K562 (cell line): ENCODE measurements around the gene SEMA3A. TPM values are rescaled to one million over a fixed set of nuclear protein-coding genes. Genes with fewer than 3 reads are reported as not detected.

Source experiments
- ATAC-seq: fragments of 200-7000 bp; cut with Tn5 transposase; 3 replicates; pipeline ENCODE4 v1.9.1; 2020; ENCODE audit warnings: moderate library complexity
- BruUV-seq: library from RNA; stranded (reverse); fragments of 400-500 nt; replicated peaks from 2 replicates; lab custom pipeline; 2021; lab: Mats Ljungman, UMichigan
- CTCF ChIA-PET: fragments of 300-600 bp; formaldehyde crosslinking; extraction: SDS; loops from one replicate; lab custom pipeline; 2021; ENCODE audit warnings: low intra/inter-chr PET ratio; lab: Yijun Ruan, JAX
- POLR2A ChIA-PET: fragments of 300-600, 350-650 bp; sonication (Branson Sonifier 250); formaldehyde crosslinking; extraction: SDS; loops from one replicate; lab custom pipeline; 2021; ENCODE audit warnings: antibody characterized with exemption, inconsistent platforms; lab: Yijun Ruan, JAX
- DNase-seq, 4 experiments: peaks; one replicate each; pipeline versions ENCODE4 v3.0.0 to v3.0.0-alpha.2; 2011 to 2018; ENCODE audit warnings: low spot score in 3 of 4, mixed read lengths in 3 of 4; ENCODE audit errors: extremely low read depth in 1 of 4
- FAIRE-seq: peaks from 2 replicates; lab custom pipeline; 2011; peaks lifted over from hg19 to GRCh38; lab: Jason Lieb, UNC
- H2AFZ ChIP-seq: 2 replicates; pipeline ENCODE4 v1.6.0; 2011; ENCODE audit warnings: low read depth, low read length, control low read depth, inconsistent platforms
- H3K27ac ChIP-seq: fragments of 200-600 bp; 3 replicates; pipeline ENCODE4 v1.8.0; 2011; ENCODE audit warnings: low read depth, mild to moderate bottlenecking, control low read depth, inconsistent platforms, low read length, moderate library complexity, mixed read lengths; ENCODE audit errors: extremely low read depth
- H3K27me3 ChIP-seq, 2 experiments: fragments of 300-600 bp in 1 of 2; 2 replicates in 1 of 2; 3 replicates in 1 of 2; pipeline versions ENCODE4 v1.6.0 to v1.8.0; 2011; ENCODE audit warnings: inconsistent platforms in 2 of 2, low read length in 2 of 2, mild to moderate bottlenecking in 1 of 2, mixed read lengths in 1 of 2, moderate library complexity in 1 of 2; ENCODE audit not compliant: control insufficient read depth in 2 of 2, insufficient read depth in 2 of 2
- H3K36me3 ChIP-seq: fragments of 300-600 bp; 3 replicates; pipeline ENCODE4 v1.8.0; 2011; ENCODE audit warnings: mild to moderate bottlenecking, low read length, inconsistent platforms; ENCODE audit not compliant: control insufficient read depth, insufficient read depth
- H3K4me1 ChIP-seq, 2 experiments: fragments of 200-600 bp in 1 of 2; replicated peaks in 1 of 2; 2 replicates in 1 of 2; 3 replicates in 1 of 2; pipeline versions ENCODE4 v1.5.1 to v1.8.0; 2011; ENCODE audit warnings: inconsistent platforms in 2 of 2, low read length in 2 of 2, mild to moderate bottlenecking in 1 of 2, mixed read lengths in 1 of 2, moderate library complexity in 1 of 2; ENCODE audit not compliant: control insufficient read depth in 2 of 2, insufficient read depth in 2 of 2
- H3K4me2 ChIP-seq: 2 replicates; pipeline ENCODE4 v1.6.1; 2011; ENCODE audit warnings: low read length, control low read depth, inconsistent platforms, mixed read lengths; ENCODE audit not compliant: insufficient read depth
- H3K4me3 ChIP-seq: fragments of 200-600 bp; sonication (generic), shearing (Covaris generic); 2 replicates; pipeline ENCODE4 v1.5.1; 2016; ENCODE audit warnings: control low read depth, inconsistent platforms
- H3K79me2 ChIP-seq: fragments of 200-600 bp; 3 replicates; pipeline ENCODE4 v1.8.0; 2011; ENCODE audit warnings: low read length, inconsistent platforms; ENCODE audit not compliant: control insufficient read depth, insufficient read depth
- H3K9ac ChIP-seq, 2 experiments: 2 replicates each; pipeline versions ENCODE4 v1.6.0 to v1.6.1; 2011; ENCODE audit warnings: low read depth in 2 of 2, low read length in 2 of 2, control low read depth in 1 of 2, inconsistent platforms in 1 of 2, mild to moderate bottlenecking in 1 of 2, mixed read lengths in 1 of 2; ENCODE audit not compliant: insufficient read depth in 1 of 2
- H3K9me1 ChIP-seq: one replicate; pipeline ENCODE4 v1.6.0; 2011; ENCODE audit warnings: inconsistent platforms, mild to moderate bottlenecking, low read length, moderate library complexity; ENCODE audit not compliant: control insufficient read depth, insufficient read depth
- H3K9me3 ChIP-seq: replicated peaks from 2 replicates; pipeline ENCODE4 v1.5.1; 2011; ENCODE audit warnings: low read depth, low read length, inconsistent platforms; ENCODE audit not compliant: control insufficient read depth, insufficient read depth
- H4K20me1 ChIP-seq: replicated peaks from 2 replicates; pipeline ENCODE4 v1.6.1; 2011; ENCODE audit warnings: low read length, inconsistent platforms, mixed read lengths; ENCODE audit not compliant: control insufficient read depth, insufficient read depth
- ARID4B ChIP-seq: sonication (generic); formaldehyde crosslinking; IDR thresholded peaks from 2 replicates; pipeline ENCODE4 v1.8.0; 2022; ENCODE audit warnings: mild to moderate bottlenecking, missing genetic modification reagents
- BRCA1 ChIP-seq, 2 experiments: fragments of 450-650 bp in 1 of 2; sonication (generic) in 1 of 2; formaldehyde crosslinking in 1 of 2; IDR thresholded peaks; 2 replicates each; pipeline versions ENCODE4 v1.5.0 to v1.6.1; 2017 to 2020; ENCODE audit warnings: mild to moderate bottlenecking in 1 of 2, missing genetic modification reagents in 1 of 2
- ESRRA ChIP-seq: fragments of 450-650 bp; IDR thresholded peaks from 2 replicates; pipeline ENCODE4 v1.6.1; 2014; ENCODE audit warnings: low read depth, mild to moderate bottlenecking, moderate library complexity, borderline replicate concordance
- JUND ChIP-seq, 2 experiments: IDR thresholded peaks; 2 replicates in 1 of 2; 3 replicates in 1 of 2; pipeline ENCODE4 v1.6.1; 2011; ENCODE audit warnings: borderline replicate concordance in 2 of 2, low read depth in 2 of 2, low read length in 2 of 2, improper control_type of control experiment in 1 of 2, missing biosample characterization in 1 of 2, missing genetic modification characterization in 1 of 2, missing genetic modification reagents in 1 of 2
- PATZ1 ChIP-seq: fragments of 250-450 bp; sonication (Bioruptor Pico); IDR thresholded peaks from 2 replicates; pipeline ENCODE4 v1.5.0; 2020; ENCODE audit warnings: mild to moderate bottlenecking, borderline replicate concordance
- PML ChIP-seq: IDR thresholded peaks from 2 replicates; pipeline ENCODE4 v1.6.1; 2012; ENCODE audit warnings: low read length, inconsistent platforms
- SLC30A9 ChIP-seq: fragments of 250-450 bp; sonication (Bioruptor Pico); IDR thresholded peaks from 2 replicates; pipeline ENCODE4 v1.8.0; 2022; ENCODE audit warnings: mild to moderate bottlenecking, moderate library complexity
- TAF15 ChIP-seq: fragments of 200-400 bp; formaldehyde crosslinking; IDR thresholded peaks from 2 replicates; pipeline ENCODE4 v1.6.1; 2017; ENCODE audit warnings: mild to moderate bottlenecking, low read depth, low read length, moderate library complexity
- TGIF2 ChIP-seq: sonication (generic); formaldehyde crosslinking; IDR thresholded peaks from 2 replicates; pipeline ENCODE4 v1.8.1; 2022; ENCODE audit warnings: mild to moderate bottlenecking, missing genetic modification reagents, moderate library complexity
- ZC3H8 ChIP-seq: fragments of 450-650 bp; IDR thresholded peaks from 2 replicates; pipeline ENCODE4 v1.6.1; 2017
- ZNF212 ChIP-seq: fragments of 450-650 bp; formaldehyde crosslinking; IDR thresholded peaks from 2 replicates; pipeline ENCODE4 v1.4.0; 2020; ENCODE audit warnings: mild to moderate bottlenecking
- WGBS: fragments of 100-300 bp; shearing (Covaris generic); methylation state at CpG from one replicate; pipeline ENCODE4 v1.1.6; 2016; ENCODE audit warnings: low coverage, mixed read lengths; ENCODE audit not compliant: insufficient coverage; ENCODE audit errors: missing lambda C conversion rate; 5-methylcytosine and 5-hydroxymethylcytosine counted together
- in situ Hi-C: fragments of 300-500 bp; cut with MboI; formaldehyde crosslinking; loops from 4 replicates; pipeline ENCODE4 v1.15.0; 2018; ENCODE audit warnings: inconsistent platforms, mixed read lengths
- intact Hi-C: fragments of 100-400 bp; cut with micrococcal nuclease; formaldehyde crosslinking; loops from 2 replicates; pipeline ENCODE4 v1.14.2; 2022
- polyA plus RNA-seq, 8 experiments: library from polyadenylated mRNA; depleted of rRNA in 4 of 8; stranded (reverse) in 5 of 8; unstranded in 3 of 8; fragments of >200 nt; fragmentation: Nextera tagmentation in 2 of 8; fragmentation: Illumina TruSeq in 1 of 8; extraction: Ambion mirVana in 2 of 8; extraction: Trizol in 1 of 8; gene quantifications; 2 replicates each; pipeline versions ENCODE4 v1.2.1 to v1.2.3, GENCODE V29; 2011 to 2014; ENCODE audit warnings: inconsistent platforms in 1 of 8, missing spikeins in 1 of 8
- total RNA-seq, 7 experiments: library from RNA; depleted of rRNA in 6 of 7; stranded (reverse); fragments of >200 nt in 6 of 7; fragmentation: Illumina TruSeq in 2 of 7; extraction: Trizol in 2 of 7; gene quantifications; 2 replicates each; pipeline versions ENCODE4 v1.2.1 to v1.2.3, GENCODE V29; 2011 to 2021; ENCODE audit warnings: low replicate concordance in 1 of 7
- TF ChIP-seq, protein P1 (sequence below): fragments of 450-650 bp; IDR thresholded peaks from 2 replicates; pipeline ENCODE4 v1.7.1; 2018; ENCODE audit warnings: mild to moderate bottlenecking, low read depth; ENCODE audit not compliant: partially characterized antibody

The SEMA3A gene
- total and polyA plus RNA-seq, 9 of the 15 experiments (the other 6 are each of a cell fraction or from before 2014, with no cell fraction given): 0.36 to 3.0 (median 1.1) TPM

- TF ChIP-seq JUND (IDR thresholded peaks at IDR 0.05; ENCODE audit: borderline replicate concordance, low read depth, low read length) (no peak), JUND (tag; IDR thresholded peaks at IDR 0.05; ENCODE audit: borderline replicate concordance, low read depth, low read length) (no peak)
These were observed 88.3 kb downstream of the SEMA3A start (continued) for GRCh38 chr7:84106291-84106690.

DNA sequence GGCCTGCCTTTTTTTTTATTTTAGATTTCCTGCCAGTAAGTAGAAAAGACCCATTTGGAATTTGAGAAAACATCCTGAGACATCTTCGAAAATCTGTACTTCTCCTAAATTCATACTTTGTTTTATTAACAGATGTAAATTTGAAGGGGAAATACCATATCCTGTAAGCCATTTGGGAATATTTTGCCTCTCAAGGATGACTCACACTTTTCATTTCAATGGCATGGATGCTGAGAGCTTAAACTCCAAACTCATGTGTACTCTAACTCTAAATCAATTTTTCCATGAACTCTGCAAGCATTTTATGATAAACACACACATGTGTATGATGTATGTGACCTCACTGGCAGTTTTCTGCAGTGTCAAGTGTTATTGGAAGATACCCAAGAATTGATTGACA is 89.0 kb downstream of the SEMA3A start:
- no peak overlapping the region for H3K4me2 ChIP-seq
- DNase-seq (no peak), ATAC-seq (no peak), FAIRE-seq (no peak)
- BruUV-seq: no TSS peak
- H3K9ac ChIP-seq: no peak overlapping the region
- no peak overlapping the region for H3K27ac ChIP-seq
- 0% methylated on average over 1 of the region's 1 CpG for WGBS
- in situ Hi-C loops (no loop called here), intact Hi-C loops (no loop called here)
- no peaks in the 10 kb centered on the region for H4K20me1 ChIP-seq
- ChIA-PET CTCF (no interaction called here), POLR2A (no interaction called here)
- H3K4me3 ChIP-seq: no peak overlapping the region
- H2AFZ ChIP-seq: no peak overlapping the region
- no peaks in the 10 kb centered on the region for H3K36me3 ChIP-seq
- no peaks in the 10 kb centered on the region for H3K9me1 ChIP-seq
- H3K79me2 ChIP-seq: no peaks in the 10 kb centered on the region
- no peaks in the 10 kb centered on the region; the same call in 1 of the 2 replicates for H3K9me3 ChIP-seq
- no peaks in the 10 kb centered on the region for H3K27me3 ChIP-seq
- no peaks in the 10 kb centered on the region for H3K4me1 ChIP-seq
- TF ChIP-seq ARID4B (CRISPR knock-in tag) (no peak), TGIF2 (no peak), ZC3H8 (no peak), BRCA1 (IDR thresholded peaks at IDR 0.05) (no peak), BRCA1 (CRISPR knock-in tag; IDR thresholded peaks at IDR 0.05) (no peak), PATZ1 (CRISPR knock-in tag) (no peak), SLC30A9 (CRISPR knock-in tag) (no peak), PML (no peak), ZNF212 (CRISPR knock-in tag) (no peak), TAF15 (no peak), ESRRA (no peak)
- TF ChIP-seq, protein P1, sequence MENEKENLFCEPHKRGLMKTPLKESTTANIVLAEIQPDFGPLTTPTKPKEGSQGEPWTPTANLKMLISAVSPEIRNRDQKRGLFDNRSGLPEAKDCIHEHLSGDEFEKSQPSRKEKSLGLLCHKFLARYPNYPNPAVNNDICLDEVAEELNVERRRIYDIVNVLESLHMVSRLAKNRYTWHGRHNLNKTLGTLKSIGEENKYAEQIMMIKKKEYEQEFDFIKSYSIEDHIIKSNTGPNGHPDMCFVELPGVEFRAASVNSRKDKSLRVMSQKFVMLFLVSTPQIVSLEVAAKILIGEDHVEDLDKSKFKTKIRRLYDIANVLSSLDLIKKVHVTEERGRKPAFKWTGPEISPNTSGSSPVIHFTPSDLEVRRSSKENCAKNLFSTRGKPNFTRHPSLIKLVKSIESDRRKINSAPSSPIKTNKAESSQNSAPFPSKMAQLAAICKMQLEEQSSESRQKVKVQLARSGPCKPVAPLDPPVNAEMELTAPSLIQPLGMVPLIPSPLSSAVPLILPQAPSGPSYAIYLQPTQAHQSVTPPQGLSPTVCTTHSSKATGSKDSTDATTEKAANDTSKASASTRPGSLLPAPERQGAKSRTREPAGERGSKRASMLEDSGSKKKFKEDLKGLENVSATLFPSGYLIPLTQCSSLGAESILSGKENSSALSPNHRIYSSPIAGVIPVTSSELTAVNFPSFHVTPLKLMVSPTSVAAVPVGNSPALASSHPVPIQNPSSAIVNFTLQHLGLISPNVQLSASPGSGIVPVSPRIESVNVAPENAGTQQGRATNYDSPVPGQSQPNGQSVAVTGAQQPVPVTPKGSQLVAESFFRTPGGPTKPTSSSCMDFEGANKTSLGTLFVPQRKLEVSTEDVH: no peak
